SH-SY5Y (cell line): Measurements from ENCODE around the gene OR52B2.

Experiments
- GATA2 ChIP-seq: IDR thresholded peaks from 2 replicates; pipeline ENCODE4 v1.6.1; 2011; ENCODE audit warnings: mild to moderate bottlenecking, low read depth, low read length
- GATA3 ChIP-seq: IDR thresholded peaks from 2 replicates; pipeline ENCODE4 v1.6.1; 2011; ENCODE audit warnings: low read depth, mild to moderate bottlenecking, low read length, moderate library complexity

Gene OR52B2

DNA sequence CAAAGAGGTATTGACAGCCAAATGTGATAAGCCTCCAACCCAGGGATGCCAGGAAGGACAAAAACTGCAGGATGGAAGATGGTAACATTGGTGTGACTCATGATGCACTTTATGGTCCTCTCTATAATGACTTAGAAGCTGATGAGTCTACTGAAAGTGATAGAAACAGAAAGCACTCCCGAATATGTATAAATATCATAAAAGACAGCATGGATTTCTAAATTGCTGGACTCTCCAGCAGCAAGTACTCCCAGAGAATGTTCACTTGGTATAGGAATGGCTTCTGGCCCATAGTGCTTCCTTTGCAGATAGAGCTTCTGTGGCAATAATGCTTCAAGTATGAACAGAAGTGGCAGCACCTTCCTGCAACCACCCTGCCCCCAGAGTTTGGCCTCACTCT is at the start of gene OR52B2:
TSS of gene OR52B2 (minus strand) at position 101 of the 400 bp plus-strand sequence. CDS start at position 101, 0 bp downstream.
- no peak for TF ChIP-seq GATA2
- no peak for TF ChIP-seq GATA3

DNA sequence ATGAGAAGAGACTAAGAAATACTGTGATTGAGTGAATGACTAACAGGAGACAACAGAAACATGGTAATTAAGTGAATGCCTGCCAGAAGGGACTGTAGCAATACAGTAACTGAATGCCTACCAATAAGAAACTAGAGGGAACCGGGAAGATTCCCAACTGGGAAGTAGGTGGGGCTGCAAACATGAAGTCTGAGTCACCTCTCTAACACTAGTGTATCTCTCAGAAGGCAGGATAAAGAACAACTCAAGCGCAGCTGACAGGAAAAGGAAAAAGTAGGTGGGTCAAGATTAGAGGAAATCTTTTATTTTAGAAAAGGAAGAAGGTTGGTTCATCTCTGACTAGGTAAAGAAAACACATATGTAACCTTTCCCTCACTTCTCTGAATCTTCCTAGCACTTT is 49.2 kb upstream of the OR52B2 start:
- TF ChIP-seq GATA3 (no peak), GATA2 (no peak)

DNA sequence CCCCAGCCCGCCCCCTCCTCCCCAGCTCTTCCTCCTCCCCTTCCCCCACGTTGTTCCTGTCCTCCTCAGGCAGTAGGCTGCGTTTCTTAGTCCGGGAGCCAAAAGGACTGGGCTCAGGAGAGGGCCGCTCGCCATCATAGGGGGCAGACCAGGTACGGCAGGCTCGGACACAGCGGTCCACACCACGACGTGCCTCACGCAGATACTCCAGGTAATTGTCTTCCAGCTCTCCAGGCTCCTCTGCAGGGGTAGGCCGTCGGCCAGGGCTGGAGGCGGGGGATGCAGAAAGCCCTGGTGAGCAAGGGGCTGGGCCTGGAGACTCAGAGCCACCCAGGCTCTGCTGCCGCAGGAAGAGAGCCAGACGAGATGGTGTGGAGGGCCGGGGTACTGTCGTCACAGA is 47.6 kb upstream of the OR52B2 start:
- TF ChIP-seq GATA2: no peak
- no peak for TF ChIP-seq GATA3

DNA sequence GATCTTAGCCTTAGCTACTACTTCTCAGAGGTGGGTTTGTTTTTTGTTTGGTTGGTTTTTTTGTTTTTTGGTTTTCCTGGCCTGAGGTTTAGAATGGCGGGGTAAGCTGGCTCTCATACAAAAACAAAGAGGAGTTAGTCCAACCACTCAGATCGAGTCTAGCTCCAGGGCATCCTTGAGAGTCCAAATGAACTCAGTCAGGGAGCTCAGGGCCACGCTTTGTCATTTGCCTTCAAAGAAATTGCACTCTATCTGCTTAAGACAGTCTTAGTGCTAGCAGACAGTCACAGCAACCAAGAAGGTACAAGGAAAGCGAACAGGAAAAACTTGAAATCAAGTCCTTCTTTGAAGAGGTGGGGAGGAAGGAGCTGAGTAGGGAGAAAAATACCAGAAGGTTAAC is 46.4 kb upstream of the OR52B2 start:
- TF ChIP-seq GATA2: no peak

DNA sequence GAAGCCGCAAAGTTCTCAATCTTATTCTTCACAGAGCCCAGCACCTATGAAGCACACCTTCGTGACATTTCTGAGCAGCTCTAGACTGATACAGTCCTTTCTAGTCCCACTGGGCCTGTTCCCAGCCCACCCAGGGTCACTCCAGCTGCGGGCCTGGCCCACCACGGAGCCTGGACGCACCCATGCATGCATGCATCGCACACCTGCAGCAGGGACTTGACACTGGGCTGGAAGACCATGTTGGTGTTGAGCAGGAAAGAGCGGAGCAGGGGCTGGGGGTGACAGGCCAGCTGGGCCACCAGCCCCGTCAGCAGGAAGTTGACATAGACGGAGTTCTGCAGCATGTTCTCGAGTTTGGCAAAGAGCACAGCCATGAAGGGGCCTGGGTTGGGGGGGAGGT is 44.4 kb upstream of the OR52B2 start:
- TF ChIP-seq GATA3: no peak
- TF ChIP-seq GATA2: no peak

DNA sequence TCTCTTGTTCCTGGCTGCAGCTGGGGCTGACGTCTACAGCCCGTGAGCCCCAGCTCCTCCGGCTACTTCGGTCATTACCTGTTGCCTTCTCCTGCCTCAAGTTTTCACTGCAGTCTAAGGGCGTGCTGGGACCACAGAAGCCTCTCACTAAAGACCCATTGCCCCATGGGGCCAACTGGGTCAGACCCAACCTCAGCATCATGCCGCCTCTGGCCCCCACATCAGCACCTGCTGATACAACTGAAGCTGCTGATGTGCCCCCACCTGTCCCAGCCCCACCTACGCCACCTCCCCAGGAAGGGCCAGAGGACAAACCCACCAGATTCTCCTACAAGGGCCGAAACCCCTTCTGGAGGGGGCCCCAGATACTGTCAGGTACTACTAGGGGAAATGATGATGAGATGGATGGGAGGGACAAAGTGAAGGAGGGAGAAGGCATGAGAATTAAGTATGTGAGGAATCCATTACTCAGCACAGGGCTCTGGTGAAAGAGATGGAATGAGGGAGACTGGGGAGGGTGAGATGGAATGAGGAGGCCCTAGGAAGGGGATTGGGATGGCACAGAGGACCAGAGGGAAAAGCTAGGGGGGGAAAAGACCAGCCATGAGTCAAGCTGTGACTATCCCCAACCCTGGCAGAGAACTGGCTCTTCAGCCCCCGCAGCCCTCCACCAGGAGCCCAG is 40.3 kb upstream of the OR52B2 start:
- no peak for TF ChIP-seq GATA2

DNA sequence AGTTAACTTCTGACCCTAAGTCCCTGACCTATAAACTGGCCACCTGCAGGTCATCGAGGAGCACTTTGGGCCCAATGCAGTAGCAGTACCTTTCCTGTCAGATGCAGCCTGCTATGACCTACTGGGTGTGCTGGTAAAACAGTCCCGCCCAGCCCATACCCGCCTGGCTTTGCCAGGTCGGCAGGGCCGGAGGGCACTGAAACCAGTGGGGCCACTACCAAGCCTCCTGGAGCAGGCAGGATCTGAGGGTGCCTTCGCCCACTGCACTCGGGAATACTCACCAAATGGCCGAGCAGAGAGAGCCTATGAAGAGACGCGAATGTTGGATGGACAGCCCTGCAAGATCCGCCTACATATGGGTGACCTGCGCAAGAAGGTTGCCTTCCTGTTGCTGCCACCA is 39.7 kb upstream of the OR52B2 start:
- no peak for TF ChIP-seq GATA2
- TF ChIP-seq GATA3: no peak

DNA sequence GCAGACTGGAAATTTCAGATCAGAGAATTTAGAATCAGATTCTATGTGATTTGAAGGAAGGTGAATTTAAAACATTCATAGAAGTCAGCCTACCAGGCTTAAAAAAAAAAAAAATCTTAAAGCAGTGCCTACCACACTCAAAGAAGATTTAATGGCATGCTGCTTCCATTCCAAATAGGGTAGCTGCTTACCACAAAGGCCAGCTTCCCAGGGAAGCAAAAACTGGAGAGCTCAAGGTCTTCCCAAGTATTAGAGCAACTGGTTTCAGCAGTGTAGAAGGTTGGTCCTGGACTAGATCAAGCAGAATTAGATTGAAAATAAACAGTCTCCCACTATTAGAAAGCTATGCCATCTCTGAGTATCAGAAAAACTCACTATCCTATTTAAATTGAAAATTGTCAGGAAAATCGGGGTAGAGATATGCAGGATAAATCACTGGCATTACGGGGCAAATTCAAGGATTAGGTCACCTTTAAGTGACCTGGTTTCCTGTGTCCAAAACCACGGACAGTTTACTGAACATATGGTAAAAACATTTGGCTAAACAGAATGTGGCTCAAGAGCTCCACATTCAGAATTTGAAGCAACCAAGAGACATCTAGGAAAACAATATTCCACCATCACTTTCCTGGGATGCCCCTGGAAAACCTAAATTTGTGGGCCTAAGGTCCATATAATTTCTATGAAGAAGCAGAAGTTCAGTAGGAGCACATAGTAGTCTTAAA is 36.5 kb upstream of the OR52B2 start:
- TF ChIP-seq GATA3 (no peak), GATA2 (no peak)

DNA sequence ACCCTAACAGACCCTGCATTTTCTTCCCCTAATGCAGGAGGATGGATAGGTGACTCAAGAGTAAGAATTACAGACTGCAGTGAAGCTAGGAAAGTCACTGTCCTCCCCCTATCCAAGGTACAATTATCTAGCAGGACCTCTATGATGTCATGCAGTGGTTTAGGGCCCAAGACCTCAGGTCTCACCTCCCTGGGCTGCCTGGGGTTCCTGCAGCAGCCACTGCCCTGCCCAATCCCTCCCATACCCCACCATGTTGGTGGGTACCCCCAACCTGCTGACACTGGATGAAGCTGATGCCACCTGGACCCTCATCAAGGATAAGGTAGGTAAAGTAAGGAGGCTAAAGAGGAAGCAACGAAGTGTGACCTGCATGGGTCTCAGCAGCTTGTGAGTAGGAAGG is 35.2 kb upstream of the OR52B2 start, which contains the start of gene C11orf42:
TSS of gene C11orf42 (plus strand) at position 192 of the 400 bp plus-strand sequence. CDS start at position 251, 59 bp downstream.
- no peak for TF ChIP-seq GATA3
- no peak for TF ChIP-seq GATA2

DNA sequence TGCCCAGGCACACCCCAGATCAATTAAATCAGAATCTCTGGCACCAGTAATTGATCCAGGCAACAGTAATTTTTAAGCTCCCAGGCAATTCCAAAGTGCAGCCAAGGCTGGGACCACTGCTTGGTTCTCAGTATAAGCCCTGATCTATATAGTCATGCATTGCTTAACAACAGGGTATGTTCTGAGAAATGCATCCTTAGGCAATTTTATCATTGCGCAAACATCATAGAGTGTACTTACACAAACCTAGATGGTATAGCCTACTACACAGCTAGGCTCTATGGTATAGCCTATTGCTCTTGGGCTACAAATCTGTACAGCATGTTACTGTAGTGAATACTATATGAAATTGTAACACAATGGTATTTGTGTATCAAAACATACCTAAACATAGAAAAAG is 34.6 kb upstream of the OR52B2 start:
- TF ChIP-seq GATA3 (no peak), GATA2 (no peak)

DNA sequence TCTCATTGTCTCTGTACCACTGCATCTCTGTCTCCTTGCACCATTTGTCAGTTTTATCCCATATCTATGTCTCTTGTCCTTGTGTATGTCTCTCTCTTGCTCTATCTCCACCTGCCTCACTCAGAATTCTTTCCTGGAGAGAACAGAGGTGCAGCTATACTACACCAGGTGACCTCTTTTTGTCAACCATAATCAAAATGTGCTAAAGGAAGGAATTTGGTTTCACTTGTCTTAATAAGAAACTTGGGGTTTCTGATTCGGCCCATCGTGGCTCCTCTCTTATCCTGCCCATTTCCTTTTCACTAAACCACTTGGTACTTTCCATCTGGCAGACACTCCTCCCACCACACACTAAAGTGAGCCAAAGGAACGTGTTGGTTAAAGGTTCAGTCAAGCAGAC is 33.2 kb upstream of the OR52B2 start:
- TF ChIP-seq GATA2: no peak
- no peak for TF ChIP-seq GATA3

DNA sequence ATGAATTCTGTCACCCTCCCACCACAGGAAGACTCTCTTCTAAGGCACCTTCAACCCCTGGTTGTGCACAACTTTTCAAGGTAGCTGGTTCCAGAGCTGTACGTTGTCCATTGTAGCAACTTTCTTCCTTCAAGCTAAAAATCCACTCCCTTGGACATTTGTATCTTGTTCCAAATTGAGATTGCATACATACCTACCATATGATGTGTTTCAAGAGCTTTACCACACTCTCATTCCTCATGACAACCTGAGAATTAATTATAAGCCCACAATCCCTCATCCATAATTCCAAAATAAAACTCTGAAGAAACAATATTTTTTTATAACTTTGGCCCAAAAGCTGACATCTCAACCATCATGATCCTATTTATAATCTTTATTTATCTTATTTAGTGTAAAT is 31.9 kb upstream of the OR52B2 start:
- TF ChIP-seq GATA3 (no peak), GATA2 (no peak)

DNA sequence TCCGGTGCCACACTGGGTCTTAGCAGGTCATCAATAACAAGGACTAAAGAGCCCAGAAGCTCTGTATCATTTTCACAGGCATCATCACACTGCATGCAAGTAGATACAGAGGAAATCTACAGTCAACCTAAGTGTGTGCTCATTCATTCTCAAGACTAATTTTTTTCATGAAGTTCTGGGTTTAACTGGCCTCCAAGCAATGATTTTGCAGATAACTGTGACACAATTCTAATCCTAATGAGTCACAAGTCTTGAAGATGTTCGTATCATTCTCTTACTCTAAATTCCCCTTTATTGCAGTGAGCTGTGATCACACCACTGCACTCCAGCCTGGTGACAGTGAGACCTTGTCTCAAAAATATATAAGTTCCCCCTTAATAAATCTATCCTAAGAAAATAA is 31.4 kb upstream of the OR52B2 start:
- TF ChIP-seq GATA3 (no peak), GATA2 (no peak)

DNA sequence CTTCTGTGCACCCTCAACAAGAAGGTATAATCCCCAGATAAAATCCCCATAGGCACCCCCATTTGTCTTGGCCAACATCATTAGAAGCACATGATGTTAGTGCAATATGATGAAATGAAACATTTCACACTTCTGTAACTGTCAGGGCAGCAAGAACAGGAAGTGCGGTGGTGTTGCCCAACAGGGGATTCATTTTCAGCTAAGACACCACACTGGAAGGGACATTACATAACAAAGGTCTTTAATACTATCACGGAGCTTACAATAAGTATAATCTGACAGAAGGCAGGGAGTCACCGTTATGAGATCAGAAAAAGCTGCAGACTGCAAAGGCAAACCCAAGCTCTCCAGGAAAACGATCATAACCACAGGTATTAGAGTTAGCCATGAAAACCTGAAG is 30.8 kb upstream of the OR52B2 start:
- TF ChIP-seq GATA3 (no peak), GATA2 (no peak)

DNA sequence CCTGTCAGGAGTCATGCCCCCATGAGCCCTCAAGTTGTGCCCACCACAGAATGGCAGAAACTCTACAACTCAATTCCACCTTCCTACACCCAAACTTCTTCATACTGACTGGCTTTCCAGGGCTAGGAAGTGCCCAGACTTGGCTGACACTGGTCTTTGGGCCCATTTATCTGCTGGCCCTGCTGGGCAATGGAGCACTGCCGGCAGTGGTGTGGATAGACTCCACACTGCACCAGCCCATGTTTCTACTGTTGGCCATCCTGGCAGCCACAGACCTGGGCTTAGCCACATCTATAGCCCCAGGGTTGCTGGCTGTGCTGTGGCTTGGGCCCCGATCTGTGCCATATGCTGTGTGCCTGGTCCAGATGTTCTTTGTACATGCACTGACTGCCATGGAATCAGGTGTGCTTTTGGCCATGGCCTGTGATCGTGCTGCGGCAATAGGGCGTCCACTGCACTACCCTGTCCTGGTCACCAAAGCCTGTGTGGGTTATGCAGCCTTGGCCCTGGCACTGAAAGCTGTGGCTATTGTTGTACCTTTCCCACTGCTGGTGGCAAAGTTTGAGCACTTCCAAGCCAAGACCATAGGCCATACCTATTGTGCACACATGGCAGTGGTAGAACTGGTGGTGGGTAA is 29.2 kb upstream of the OR52B2 start, which contains the start of gene OR52W1:
TSS of gene OR52W1 (plus strand) at position 51 of the 637 bp plus-strand sequence. CDS start at position 51, 0 bp downstream.
- TF ChIP-seq GATA2 (no peak), GATA3 (no peak)
